HepG2 (cell line): Measurements from ENCODE around the gene CKS2. TPM values are rescaled to one million over a fixed set of nuclear protein-coding genes. Genes with fewer than 3 reads are reported as not detected.

Source experiments
- BORCS8-MEF2B ChIP-seq: sonication (generic); formaldehyde crosslinking; IDR thresholded peaks from 2 replicates; pipeline ENCODE4 v1.8.0; 2022; ENCODE audit warnings: mild to moderate bottlenecking, missing genetic modification reagents
- HES4 ChIP-seq: sonication (generic); formaldehyde crosslinking; IDR thresholded peaks from 2 replicates; pipeline ENCODE4 v1.9.0; 2021; ENCODE audit warnings: mild to moderate bottlenecking, missing genetic modification reagents, borderline replicate concordance
- KAT7 ChIP-seq: IDR thresholded peaks from 2 replicates; pipeline ENCODE4 v1.6.1; 2018; ENCODE audit warnings: borderline replicate concordance, missing compliant biosample characterization
- MED13 ChIP-seq: sonication (generic); formaldehyde crosslinking; IDR thresholded peaks from 2 replicates; pipeline ENCODE4 v1.5.0; 2020; ENCODE audit warnings: missing genetic modification reagents
- SRSF4 ChIP-seq: fragments of 200-400 bp; formaldehyde crosslinking; IDR thresholded peaks from one replicate; pipeline ENCODE4 v1.6.1; 2018; ENCODE audit warnings: mild to moderate bottlenecking, low read depth, low read length, moderate library complexity; ENCODE audit not compliant: poor library complexity, severe bottlenecking
- YEATS2 ChIP-seq: sonication (generic); formaldehyde crosslinking; IDR thresholded peaks from 2 replicates; pipeline ENCODE4 v1.4.0; 2020; ENCODE audit warnings: missing genetic modification reagents, borderline replicate concordance
- ZFP62 ChIP-seq: sonication (generic); formaldehyde crosslinking; IDR thresholded peaks from 2 replicates; pipeline ENCODE4 v1.4.0; 2020; ENCODE audit warnings: missing genetic modification reagents
- ZNF382 ChIP-seq: sonication (generic); formaldehyde crosslinking; IDR thresholded peaks from 2 replicates; pipeline ENCODE4 v1.5.0; 2020; ENCODE audit warnings: missing genetic modification reagents, mild to moderate bottlenecking, borderline replicate concordance
- ZNF468 ChIP-seq: sonication (generic); formaldehyde crosslinking; IDR thresholded peaks from 2 replicates; pipeline ENCODE4 v1.8.0; 2022; ENCODE audit warnings: mild to moderate bottlenecking, moderate library complexity, missing genetic modification reagents
- ZNF616 ChIP-seq: sonication (generic); formaldehyde crosslinking; IDR thresholded peaks from 2 replicates; pipeline ENCODE4 v1.5.0; 2020; ENCODE audit warnings: low read depth, mild to moderate bottlenecking, missing genetic modification reagents
- ZNF841 ChIP-seq: sonication (generic); formaldehyde crosslinking; IDR thresholded peaks from 2 replicates; pipeline ENCODE4 v1.8.1; 2023; ENCODE audit warnings: missing genetic modification reagents, borderline replicate concordance
- ZSCAN29 ChIP-seq: sonication (generic); formaldehyde crosslinking; conservative IDR thresholded peaks from 2 replicates; pipeline ENCODE4 v1.4.0; 2020; ENCODE audit warnings: mild to moderate bottlenecking, missing genetic modification reagents
- polyA plus RNA-seq, 8 experiments: library from polyadenylated mRNA; depleted of rRNA in 3 of 8; stranded (reverse) in 7 of 8; unstranded in 1 of 8; fragments of >200 nt; fragmentation: Illumina TruSeq in 4 of 8; extraction: Trizol in 4 of 8; gene quantifications; 2 replicates each; pipeline versions ENCODE4 v1.2.1 to v1.2.3, GENCODE V29; 2011 to 2016; ENCODE audit warnings: low read depth in 4 of 8, missing spikeins in 1 of 8, mixed read lengths in 1 of 8; ENCODE audit not compliant: insufficient read depth in 1 of 8
- total RNA-seq, 5 experiments: library from RNA; depleted of rRNA; stranded (reverse); fragments of >200 nt; fragmentation: Illumina TruSeq; extraction: Trizol; gene quantifications; 2 replicates each; pipeline ENCODE4 v1.2.3, GENCODE V29; 2016; ENCODE audit warnings: low read depth in 1 of 5
- TF ChIP-seq, protein P1 (sequence below), 2 experiments: sonication (generic) in 1 of 2; formaldehyde crosslinking in 1 of 2; IDR thresholded peaks; 2 replicates each; pipeline versions ENCODE4 v1.5.1 to v1.6.1; 2011 to 2020; ENCODE audit warnings: borderline replicate concordance in 1 of 2, low read depth in 1 of 2, low read length in 1 of 2, mild to moderate bottlenecking in 1 of 2, missing genetic modification reagents in 1 of 2, moderate library complexity in 1 of 2
- TF ChIP-seq, protein P2 (sequence below): sonication (generic); formaldehyde crosslinking; IDR thresholded peaks from 2 replicates; pipeline ENCODE4 v1.4.0; 2020; ENCODE audit warnings: missing genetic modification reagents, borderline replicate concordance
- TF ChIP-seq, protein P3 (sequence below): sonication (generic); formaldehyde crosslinking; IDR thresholded peaks from 2 replicates; pipeline ENCODE4 v1.5.0; 2020; ENCODE audit warnings: mild to moderate bottlenecking, missing genetic modification reagents
- TF ChIP-seq, protein P4 (sequence below): sonication (generic); formaldehyde crosslinking; IDR thresholded peaks from 2 replicates; pipeline ENCODE4 v1.4.0; 2020; ENCODE audit warnings: low read depth, mild to moderate bottlenecking, missing genetic modification reagents
- TF ChIP-seq, protein P5 (sequence below): IDR thresholded peaks from 2 replicates; pipeline ENCODE4 v1.6.1; 2012; ENCODE audit warnings: low read length, improper control_type of control experiment

CKS2 gene
- total and polyA plus RNA-seq, 2 of the 13 experiments (the other 11 are each of a cell fraction or from before 2014, with no cell fraction given): 251 to 317 TPM

DNA sequence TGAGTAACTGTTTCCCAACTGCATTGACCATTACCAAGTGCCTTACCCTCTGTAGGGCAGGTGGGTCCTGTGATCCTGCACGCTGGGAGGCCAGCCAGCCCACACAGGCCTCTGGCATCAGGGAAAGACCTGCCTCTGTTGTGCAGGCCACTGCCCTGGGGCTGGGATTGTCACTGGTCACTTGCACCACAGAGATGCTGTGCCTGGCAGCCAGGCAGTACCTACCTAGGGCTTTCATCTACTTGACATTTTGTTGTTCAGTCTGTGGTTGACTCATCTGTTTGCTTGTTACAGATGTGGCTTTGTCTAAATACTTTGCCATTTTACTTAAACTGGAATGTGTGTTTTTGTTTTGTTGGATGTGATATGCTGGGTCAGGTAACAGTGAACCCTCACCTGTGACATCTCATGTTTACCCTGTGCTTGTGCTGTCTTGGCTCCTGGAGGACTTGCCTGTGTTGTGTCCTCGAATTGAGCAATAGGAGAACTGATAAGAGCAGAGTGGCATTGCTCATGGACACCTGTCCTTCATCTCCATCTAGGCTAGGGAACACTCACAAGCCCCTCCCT lies 40.1 kb downstream of the CKS2 start (continued):
- TF ChIP-seq, protein P1, sequence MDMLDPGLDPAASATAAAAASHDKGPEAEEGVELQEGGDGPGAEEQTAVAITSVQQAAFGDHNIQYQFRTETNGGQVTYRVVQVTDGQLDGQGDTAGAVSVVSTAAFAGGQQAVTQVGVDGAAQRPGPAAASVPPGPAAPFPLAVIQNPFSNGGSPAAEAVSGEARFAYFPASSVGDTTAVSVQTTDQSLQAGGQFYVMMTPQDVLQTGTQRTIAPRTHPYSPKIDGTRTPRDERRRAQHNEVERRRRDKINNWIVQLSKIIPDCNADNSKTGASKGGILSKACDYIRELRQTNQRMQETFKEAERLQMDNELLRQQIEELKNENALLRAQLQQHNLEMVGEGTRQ (IDR thresholded peaks at IDR 0.05; ENCODE audit: low read depth, low read length): no peak
- TF ChIP-seq, protein P1 (CRISPR knock-in tag; IDR thresholded peaks at IDR 0.05; ENCODE audit: borderline replicate concordance): no peak
- TF ChIP-seq MED13 (CRISPR knock-in tag) (no peak), BORCS8-MEF2B (no peak), ZSCAN29 (CRISPR knock-in tag) (no peak), KAT7 (no peak), ZNF616 (no peak), SRSF4 (no peak), ZFP62 (no peak), ZNF468 (CRISPR knock-in tag) (no peak), HES4 (CRISPR knock-in tag) (no peak), ZNF841 (no peak), YEATS2 (0 out of 2 replicates have a peak, but pooled peaks have one; percentile 50), ZNF382 (CRISPR knock-in tag) (no peak)
- TF ChIP-seq, protein P2, sequence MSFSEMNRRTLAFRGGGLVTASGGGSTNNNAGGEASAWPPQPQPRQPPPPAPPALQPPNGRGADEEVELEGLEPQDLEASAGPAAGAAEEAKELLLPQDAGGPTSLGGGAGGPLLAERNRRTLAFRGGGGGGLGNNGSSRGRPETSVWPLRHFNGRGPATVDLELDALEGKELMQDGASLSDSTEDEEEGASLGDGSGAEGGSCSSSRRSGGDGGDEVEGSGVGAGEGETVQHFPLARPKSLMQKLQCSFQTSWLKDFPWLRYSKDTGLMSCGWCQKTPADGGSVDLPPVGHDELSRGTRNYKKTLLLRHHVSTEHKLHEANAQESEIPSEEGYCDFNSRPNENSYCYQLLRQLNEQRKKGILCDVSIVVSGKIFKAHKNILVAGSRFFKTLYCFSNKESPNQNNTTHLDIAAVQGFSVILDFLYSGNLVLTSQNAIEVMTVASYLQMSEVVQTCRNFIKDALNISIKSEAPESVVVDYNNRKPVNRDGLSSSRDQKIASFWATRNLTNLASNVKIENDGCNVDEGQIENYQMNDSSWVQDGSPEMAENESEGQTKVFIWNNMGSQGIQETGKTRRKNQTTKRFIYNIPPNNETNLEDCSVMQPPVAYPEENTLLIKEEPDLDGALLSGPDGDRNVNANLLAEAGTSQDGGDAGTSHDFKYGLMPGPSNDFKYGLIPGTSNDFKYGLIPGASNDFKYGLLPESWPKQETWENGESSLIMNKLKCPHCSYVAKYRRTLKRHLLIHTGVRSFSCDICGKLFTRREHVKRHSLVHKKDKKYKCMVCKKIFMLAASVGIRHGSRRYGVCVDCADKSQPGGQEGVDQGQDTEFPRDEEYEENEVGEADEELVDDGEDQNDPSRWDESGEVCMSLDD: no peak
- TF ChIP-seq, protein P3, sequence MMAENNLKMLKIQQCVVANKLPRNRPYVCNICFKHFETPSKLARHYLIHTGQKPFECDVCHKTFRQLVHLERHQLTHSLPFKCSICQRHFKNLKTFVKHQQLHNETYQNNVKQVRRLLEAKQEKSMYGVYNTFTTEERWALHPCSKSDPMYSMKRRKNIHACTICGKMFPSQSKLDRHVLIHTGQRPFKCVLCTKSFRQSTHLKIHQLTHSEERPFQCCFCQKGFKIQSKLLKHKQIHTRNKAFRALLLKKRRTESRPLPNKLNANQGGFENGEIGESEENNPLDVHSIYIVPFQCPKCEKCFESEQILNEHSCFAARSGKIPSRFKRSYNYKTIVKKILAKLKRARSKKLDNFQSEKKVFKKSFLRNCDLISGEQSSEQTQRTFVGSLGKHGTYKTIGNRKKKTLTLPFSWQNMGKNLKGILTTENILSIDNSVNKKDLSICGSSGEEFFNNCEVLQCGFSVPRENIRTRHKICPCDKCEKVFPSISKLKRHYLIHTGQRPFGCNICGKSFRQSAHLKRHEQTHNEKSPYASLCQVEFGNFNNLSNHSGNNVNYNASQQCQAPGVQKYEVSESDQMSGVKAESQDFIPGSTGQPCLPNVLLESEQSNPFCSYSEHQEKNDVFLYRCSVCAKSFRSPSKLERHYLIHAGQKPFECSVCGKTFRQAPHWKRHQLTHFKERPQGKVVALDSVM (CRISPR knock-in tag): no peak
- TF ChIP-seq, protein P4, sequence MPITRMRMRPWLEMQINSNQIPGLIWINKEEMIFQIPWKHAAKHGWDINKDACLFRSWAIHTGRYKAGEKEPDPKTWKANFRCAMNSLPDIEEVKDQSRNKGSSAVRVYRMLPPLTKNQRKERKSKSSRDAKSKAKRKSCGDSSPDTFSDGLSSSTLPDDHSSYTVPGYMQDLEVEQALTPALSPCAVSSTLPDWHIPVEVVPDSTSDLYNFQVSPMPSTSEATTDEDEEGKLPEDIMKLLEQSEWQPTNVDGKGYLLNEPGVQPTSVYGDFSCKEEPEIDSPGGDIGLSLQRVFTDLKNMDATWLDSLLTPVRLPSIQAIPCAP (CRISPR knock-in tag): no peak
- TF ChIP-seq, protein P5, sequence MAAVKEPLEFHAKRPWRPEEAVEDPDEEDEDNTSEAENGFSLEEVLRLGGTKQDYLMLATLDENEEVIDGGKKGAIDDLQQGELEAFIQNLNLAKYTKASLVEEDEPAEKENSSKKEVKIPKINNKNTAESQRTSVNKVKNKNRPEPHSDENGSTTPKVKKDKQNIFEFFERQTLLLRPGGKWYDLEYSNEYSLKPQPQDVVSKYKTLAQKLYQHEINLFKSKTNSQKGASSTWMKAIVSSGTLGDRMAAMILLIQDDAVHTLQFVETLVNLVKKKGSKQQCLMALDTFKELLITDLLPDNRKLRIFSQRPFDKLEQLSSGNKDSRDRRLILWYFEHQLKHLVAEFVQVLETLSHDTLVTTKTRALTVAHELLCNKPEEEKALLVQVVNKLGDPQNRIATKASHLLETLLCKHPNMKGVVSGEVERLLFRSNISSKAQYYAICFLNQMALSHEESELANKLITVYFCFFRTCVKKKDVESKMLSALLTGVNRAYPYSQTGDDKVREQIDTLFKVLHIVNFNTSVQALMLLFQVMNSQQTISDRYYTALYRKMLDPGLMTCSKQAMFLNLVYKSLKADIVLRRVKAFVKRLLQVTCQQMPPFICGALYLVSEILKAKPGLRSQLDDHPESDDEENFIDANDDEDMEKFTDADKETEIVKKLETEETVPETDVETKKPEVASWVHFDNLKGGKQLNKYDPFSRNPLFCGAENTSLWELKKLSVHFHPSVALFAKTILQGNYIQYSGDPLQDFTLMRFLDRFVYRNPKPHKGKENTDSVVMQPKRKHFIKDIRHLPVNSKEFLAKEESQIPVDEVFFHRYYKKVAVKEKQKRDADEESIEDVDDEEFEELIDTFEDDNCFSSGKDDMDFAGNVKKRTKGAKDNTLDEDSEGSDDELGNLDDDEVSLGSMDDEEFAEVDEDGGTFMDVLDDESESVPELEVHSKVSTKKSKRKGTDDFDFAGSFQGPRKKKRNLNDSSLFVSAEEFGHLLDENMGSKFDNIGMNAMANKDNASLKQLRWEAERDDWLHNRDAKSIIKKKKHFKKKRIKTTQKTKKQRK: no peak
